ENCODE measurements around the gene ZFAND3.

The ZFAND3 gene

GRCh38 chr6:37792457-37793033, 27.0 kb upstream of the ZFAND3 start:
- H2AFZ ChIP-seq (ENCODE audit: low read length), result no peak overlapping the region

GRCh38 chr6:37793067-37793466, 26.5 kb upstream of the ZFAND3 start:
- Histone ChIP-seq H3F3A (ENCODE audit: insufficient read depth, low read length) (no peaks in the 10 kb centered on the region), H3K9me2 (replicated peaks; ENCODE audit: insufficient read depth, low read length) (no peaks in the 10 kb centered on the region), H3K79me2 (ENCODE audit: low read length) (no peaks in the 10 kb centered on the region), H3K9ac (ENCODE audit: low read length) (no peak overlapping the region), H3K27me3 (replicated peaks; ENCODE audit: insufficient read depth, low read length) (no peaks in the 10 kb centered on the region), H3K4me1 (ENCODE audit: low read length) (peaks cover 3% of the 10 kb centered on the region; the same call in 1 of the 2 replicates), H3K9me3 (replicated peaks; ENCODE audit: insufficient read depth, low read length) (no peaks in the 10 kb centered on the region), H3K36me3 (replicated peaks; ENCODE audit: insufficient read depth, low read length) (no peaks in the 10 kb centered on the region), H3K4me3 (ENCODE audit: low read length) (no peak overlapping the region), H2AFZ (ENCODE audit: low read length) (no peak overlapping the region), H3K27ac (ENCODE audit: low read length) (no peak overlapping the region), H4K20me1 (ENCODE audit: insufficient read depth, low read length) (no peaks in the 10 kb centered on the region), H3K4me2 (ENCODE audit: low read depth, low read length) (no peak overlapping the region)
- DNase-seq, result no peak
- no peak for TF ChIP-seq EZH2 (optimal IDR thresholded peaks at IDR 0.05; ENCODE audit: low read depth, low read length)
- TF ChIP-seq CTCF (IDR thresholded peaks at IDR 0.05; ENCODE audit: low read length), result no peak
- no peak for TF ChIP-seq EZH2phosphoT487 (IDR thresholded peaks at IDR 0.05; ENCODE audit: low read length)

More at GRCh38 chr6:37792457-37793033, 27.0 kb upstream of the ZFAND3 start:
- Histone ChIP-seq H4K20me1 (ENCODE audit: insufficient read depth, low read length) (no peaks in the 10 kb centered on the region), H3K9ac (ENCODE audit: low read length) (no peak overlapping the region), H3K36me3 (replicated peaks; ENCODE audit: insufficient read depth, low read length) (no peaks in the 10 kb centered on the region), H3K9me2 (replicated peaks; ENCODE audit: insufficient read depth, low read length) (no peaks in the 10 kb centered on the region), H3K4me1 (ENCODE audit: low read length) (peaks cover 3% of the 10 kb centered on the region; the same call in 1 of the 2 replicates), H3K79me2 (ENCODE audit: low read length) (no peaks in the 10 kb centered on the region), H3K9me3 (replicated peaks; ENCODE audit: insufficient read depth, low read length) (no peaks in the 10 kb centered on the region), H3K27ac (ENCODE audit: low read length) (no peak overlapping the region), H3K4me3 (ENCODE audit: low read length) (no peak overlapping the region), H3K27me3 (replicated peaks; ENCODE audit: insufficient read depth, low read length) (no peaks in the 10 kb centered on the region), H3F3A (ENCODE audit: insufficient read depth, low read length) (no peaks in the 10 kb centered on the region), H3K4me2 (ENCODE audit: low read depth, low read length) (no peak overlapping the region)
- DNase-seq, result no peak
- TF ChIP-seq EZH2phosphoT487 (IDR thresholded peaks at IDR 0.05; ENCODE audit: low read length) (no peak), EZH2 (optimal IDR thresholded peaks at IDR 0.05; ENCODE audit: low read depth, low read length) (no peak), CTCF (IDR thresholded peaks at IDR 0.05; ENCODE audit: low read length) (no peak)

GRCh38 chr6:37794825-37795224, 24.7 kb upstream of the ZFAND3 start:
- no peak for DNase-seq
- Histone ChIP-seq H3K36me3 (replicated peaks; ENCODE audit: insufficient read depth, low read length) (no peaks in the 10 kb centered on the region), H3K79me2 (ENCODE audit: low read length) (no peaks in the 10 kb centered on the region), H3K9ac (ENCODE audit: low read length) (no peak overlapping the region), H2AFZ (ENCODE audit: low read length) (no peak overlapping the region), H3K27me3 (replicated peaks; ENCODE audit: insufficient read depth, low read length) (no peaks in the 10 kb centered on the region), H3K27ac (ENCODE audit: low read length) (no peak overlapping the region), H4K20me1 (ENCODE audit: insufficient read depth, low read length) (no peaks in the 10 kb centered on the region), H3K9me2 (replicated peaks; ENCODE audit: insufficient read depth, low read length) (no peaks in the 10 kb centered on the region), H3K9me3 (replicated peaks; ENCODE audit: insufficient read depth, low read length) (no peaks in the 10 kb centered on the region), H3K4me1 (ENCODE audit: low read length) (peaks cover 3% of the 10 kb centered on the region; the same call in 1 of the 2 replicates), H3K4me3 (ENCODE audit: low read length) (no peak overlapping the region), H3K4me2 (ENCODE audit: low read depth, low read length) (no peak overlapping the region), H3F3A (ENCODE audit: insufficient read depth, low read length) (no peaks in the 10 kb centered on the region)
- TF ChIP-seq EZH2phosphoT487 (IDR thresholded peaks at IDR 0.05; ENCODE audit: low read length) (no peak), CTCF (IDR thresholded peaks at IDR 0.05; ENCODE audit: low read length) (no peak), EZH2 (optimal IDR thresholded peaks at IDR 0.05; ENCODE audit: low read depth, low read length) (no peak)
